GM23338 (cell line): ENCODE results near the gene PIK3CB.

Experiments
- CREB1 ChIP-seq: fragments of 250-450 bp; sonication (Bioruptor Pico); IDR thresholded peaks from 2 replicates; pipeline ENCODE4 v1.5.0; 2020; ENCODE audit warnings: low read depth, mild to moderate bottlenecking, moderate library complexity
- CTCF ChIP-seq, 2 experiments: fragments of 200-600 bp in 1 of 2; sonication (generic) in 1 of 2; conservative IDR thresholded peaks; 2 replicates each; pipeline versions ENCODE4 v1.5.1 to v1.6.1; 2016 to 2017; ENCODE audit warnings: antibody characterized with exemption in 2 of 2, low read depth in 2 of 2, mild to moderate bottlenecking in 2 of 2, moderate library complexity in 1 of 2
- ETS1 ChIP-seq: IDR thresholded peaks from 2 replicates; pipeline ENCODE4 v1.6.1; 2016; ENCODE audit warnings: antibody characterized with exemption
- EZH2 ChIP-seq: fragments of 200-600 bp; sonication (generic); IDR thresholded peaks from one replicate; pipeline ENCODE4 v1.8.0; 2017; ENCODE audit warnings: antibody characterized with exemption, mild to moderate bottlenecking, low read depth; ENCODE audit not compliant: unreplicated experiment
- EZH2phosphoT487 ChIP-seq: fragments of 200-600 bp; sonication (generic); IDR thresholded peaks from one replicate; pipeline ENCODE4 v1.8.1; 2018; ENCODE audit warnings: antibody characterized with exemption; ENCODE audit not compliant: unreplicated experiment
- JUNB ChIP-seq: IDR thresholded peaks from one replicate; pipeline ENCODE4 v1.6.1; 2016; ENCODE audit warnings: antibody characterized with exemption; ENCODE audit not compliant: unreplicated experiment
- NANOG ChIP-seq: IDR thresholded peaks from 2 replicates; pipeline ENCODE4 v1.6.1; 2016; ENCODE audit warnings: antibody characterized with exemption, borderline replicate concordance
- POLR2AphosphoS5 ChIP-seq: IDR thresholded peaks from 2 replicates; pipeline ENCODE4 v1.6.1; 2016; ENCODE audit warnings: antibody characterized with exemption, low read depth
- REST ChIP-seq: IDR thresholded peaks from one replicate; pipeline ENCODE4 v1.6.1; 2018; ENCODE audit warnings: antibody characterized with exemption; ENCODE audit not compliant: unreplicated experiment
- STAT1 ChIP-seq: IDR thresholded peaks from one replicate; pipeline ENCODE4 v1.6.1; 2016; ENCODE audit warnings: antibody characterized with exemption; ENCODE audit not compliant: unreplicated experiment
- ZNF114 ChIP-seq: fragments of 250-450 bp; sonication (Bioruptor Pico); IDR thresholded peaks from 2 replicates; pipeline ENCODE4 v1.5.0; 2020; ENCODE audit warnings: mild to moderate bottlenecking, moderate library complexity
- ZNF331 ChIP-seq: fragments of 250-450 bp; sonication (Bioruptor Pico); IDR thresholded peaks from 2 replicates; pipeline ENCODE4 v1.5.0; 2020; ENCODE audit warnings: low read depth, mild to moderate bottlenecking, moderate library complexity

GRCh38 chr3:138649134-138649533 is 185.6 kb downstream of the PIK3CB start:
- TF ChIP-seq CTCF (conservative IDR thresholded peaks at IDR 0.05; ENCODE audit: low read depth in 2 of 2) (no peak), EZH2 (no peak), JUNB (no peak), POLR2AphosphoS5 (no peak), EZH2phosphoT487 (no peak), CREB1 (CRISPR knock-in tag) (no peak), REST (no peak), STAT1 (no peak), ETS1 (no peak), NANOG (no peak), ZNF331 (CRISPR knock-in tag) (no peak), ZNF114 (CRISPR knock-in tag) (no peak)
